Activated B cell treated with CpG ODN at 0.5 μM for 24 hours (primary cell): ENCODE measurements around the gene KCTD5. TPM values are rescaled to one million over a fixed set of nuclear protein-coding genes. Genes with fewer than 3 reads are reported as not detected.
A peak's percentile ranks its signal among the peaks of the same experiment; 100 is the strongest.
"Not testable (repeated sequence)": the region's sequence is repeated elsewhere in the genome, so short reads cannot be mapped to it uniquely, and the experiment has no call there.

Source experiments
- ATAC-seq: fragments of 200-7000 bp; cut with Tn5 transposase; one replicate; pipeline ENCODE4 v1.10.0; 2021; ENCODE audit warnings: low read depth, mild to moderate bottlenecking, moderate library complexity
- CTCF ChIA-PET: fragments of 350-600 bp; sonication (Branson Sonifier 250); formaldehyde crosslinking; loops from one replicate; lab custom pipeline; 2021; ENCODE audit warnings: antibody characterized with exemption; lab: Charles Lee
- POLR2A ChIA-PET: fragments of 350-600 bp; sonication (Branson Sonifier 250); formaldehyde crosslinking; loops from one replicate; lab custom pipeline; 2021; ENCODE audit warnings: antibody characterized with exemption; lab: Charles Lee
- DNase-seq: peaks from one replicate; pipeline ENCODE4 v3.0.0; 2022
- H3K27ac Mint-ChIP-seq: one replicate; pipeline ENCODE4 v1.8.0; 2020; ENCODE audit warnings: mixed read lengths
- H3K27me3 Mint-ChIP-seq: one replicate; pipeline ENCODE4 v1.8.0; 2021; ENCODE audit warnings: mixed read lengths
- H3K36me3 Mint-ChIP-seq: one replicate; pipeline ENCODE4 v1.8.0; 2021; ENCODE audit warnings: low read depth, mixed read lengths
- H3K4me1 Mint-ChIP-seq: one replicate; pipeline ENCODE4 v1.8.0; 2021; ENCODE audit warnings: mixed read lengths
- H3K4me3 Mint-ChIP-seq: one replicate; pipeline ENCODE4 v1.8.0; 2020; ENCODE audit warnings: mild to moderate bottlenecking, mixed read lengths
- H3K9me3 Mint-ChIP-seq: one replicate; pipeline ENCODE4 v1.8.0; 2020; ENCODE audit warnings: mixed read lengths
- intact Hi-C: fragments of 100-400 bp; cut with micrococcal nuclease; formaldehyde crosslinking; loops from one replicate; pipeline ENCODE4 v1.15.1; 2024
- total RNA-seq: library from RNA; stranded (reverse); gene quantifications from 2 replicates; pipeline ENCODE4 v1.2.3, GENCODE V29; 2022
- TF ChIP-seq, protein P1 (sequence below): fragments of 200-600 bp; IDR thresholded peaks from one replicate; pipeline ENCODE4 v1.8.0; 2022; ENCODE audit warnings: antibody characterized with exemption, mild to moderate bottlenecking

Gene KCTD5
- total RNA-seq = 30.3 and 31.4 TPM in 2 replicates

- Mint-ChIP-seq H3K4me3 (peak within 1 kb of the TSS; percentile 96), H3K9me3 (no peaks in the 10 kb centered on the region), H3K27ac (peak within 1 kb of the TSS; percentile 92), H3K4me1 (peaks cover 31% of the 10 kb centered on the region), H3K36me3 (peaks cover 5% of the 10 kb centered on the region), H3K27me3 (no peaks in the 10 kb centered on the region)
- intact Hi-C loops = loop anchor here (1.0 to 5.0 kb wide), 4 partner anchors 9 to 675 kb away; partner anchors contain the start of genes SRRM2 and ZNF598
- TF ChIP-seq, protein P1, sequence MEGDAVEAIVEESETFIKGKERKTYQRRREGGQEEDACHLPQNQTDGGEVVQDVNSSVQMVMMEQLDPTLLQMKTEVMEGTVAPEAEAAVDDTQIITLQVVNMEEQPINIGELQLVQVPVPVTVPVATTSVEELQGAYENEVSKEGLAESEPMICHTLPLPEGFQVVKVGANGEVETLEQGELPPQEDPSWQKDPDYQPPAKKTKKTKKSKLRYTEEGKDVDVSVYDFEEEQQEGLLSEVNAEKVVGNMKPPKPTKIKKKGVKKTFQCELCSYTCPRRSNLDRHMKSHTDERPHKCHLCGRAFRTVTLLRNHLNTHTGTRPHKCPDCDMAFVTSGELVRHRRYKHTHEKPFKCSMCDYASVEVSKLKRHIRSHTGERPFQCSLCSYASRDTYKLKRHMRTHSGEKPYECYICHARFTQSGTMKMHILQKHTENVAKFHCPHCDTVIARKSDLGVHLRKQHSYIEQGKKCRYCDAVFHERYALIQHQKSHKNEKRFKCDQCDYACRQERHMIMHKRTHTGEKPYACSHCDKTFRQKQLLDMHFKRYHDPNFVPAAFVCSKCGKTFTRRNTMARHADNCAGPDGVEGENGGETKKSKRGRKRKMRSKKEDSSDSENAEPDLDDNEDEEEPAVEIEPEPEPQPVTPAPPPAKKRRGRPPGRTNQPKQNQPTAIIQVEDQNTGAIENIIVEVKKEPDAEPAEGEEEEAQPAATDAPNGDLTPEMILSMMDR = no peak
- DNase-seq (peak; percentile 93), ATAC-seq (peak; percentile 85)
- ChIA-PET POLR2A (interaction anchor here (0.5 to 2.1 kb wide), 17 partner anchors 9 to 1670 kb away, joined by 3 to 46 read pairs (median 4); partner anchors contain the start of genes FLYWCH1, FLYWCH2, PKMYT1 and PRSS27), CTCF (interaction anchor here (0.8 kb wide), 1 partner anchor 186 kb away, joined by 3 read pairs; no protein-coding TSS in a partner anchor)
These were observed at the start of gene KCTD5 for GRCh38 chr16:2682209-2683021. TSS of gene KCTD5 (plus strand) at chr16:2682523. CDS start at chr16:2682549, 26 bp downstream.

GRCh38 chr16:2639071-2639721 lies 43.1 kb upstream of the KCTD5 start:
- H3K4me3 Mint-ChIP-seq, H3K36me3 Mint-ChIP-seq, H3K9me3 Mint-ChIP-seq, DNase-seq, H3K27ac Mint-ChIP-seq, intact Hi-C loops, POLR2A ChIA-PET, H3K4me1 Mint-ChIP-seq, H3K27me3 Mint-ChIP-seq, CTCF ChIA-PET: not testable (repeated sequence)
- ATAC-seq = peak; percentile 83

DNA sequence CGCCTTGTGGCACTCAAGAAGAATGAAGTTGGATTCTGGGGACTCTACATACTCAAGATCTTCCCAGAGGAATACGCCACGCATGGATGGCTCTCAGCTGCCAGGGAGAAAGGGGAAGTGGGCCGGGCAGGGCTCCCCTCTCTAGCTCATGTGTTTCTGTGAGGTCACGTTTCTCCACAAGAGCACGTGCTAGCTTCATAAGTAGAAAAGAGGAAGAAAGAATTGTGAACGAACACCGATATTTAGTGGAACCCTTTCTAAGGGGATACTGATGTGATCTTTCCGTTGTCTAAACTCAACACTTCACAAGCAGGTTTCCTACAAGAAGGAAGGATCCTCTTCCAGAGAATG lies 42.6 kb upstream of the KCTD5 start:
- DNase-seq (peak; percentile 38), ATAC-seq (peak; percentile 70)
- POLR2A ChIA-PET, H3K4me3 Mint-ChIP-seq, H3K9me3 Mint-ChIP-seq, H3K27ac Mint-ChIP-seq, H3K4me1 Mint-ChIP-seq, intact Hi-C loops, CTCF ChIA-PET, H3K27me3 Mint-ChIP-seq, H3K36me3 Mint-ChIP-seq: not testable (repeated sequence)

- H3K36me3 Mint-ChIP-seq, H3K9me3 Mint-ChIP-seq, H3K4me3 Mint-ChIP-seq, ATAC-seq, POLR2A ChIA-PET, CTCF ChIA-PET, H3K4me1 Mint-ChIP-seq, H3K27ac Mint-ChIP-seq, DNase-seq, H3K27me3 Mint-ChIP-seq, intact Hi-C loops: not testable (repeated sequence)
These were observed 39.8 kb upstream of the KCTD5 start for GRCh38 chr16:2642561-2642960.

- H3K9me3 Mint-ChIP-seq, H3K27ac Mint-ChIP-seq, DNase-seq, CTCF ChIA-PET, POLR2A ChIA-PET, intact Hi-C loops, H3K27me3 Mint-ChIP-seq, H3K4me3 Mint-ChIP-seq, H3K4me1 Mint-ChIP-seq, H3K36me3 Mint-ChIP-seq: not testable (repeated sequence)
- ATAC-seq = peak; percentile 46
These were observed 37.4 kb upstream of the KCTD5 start for GRCh38 chr16:2644754-2645453.

DNA sequence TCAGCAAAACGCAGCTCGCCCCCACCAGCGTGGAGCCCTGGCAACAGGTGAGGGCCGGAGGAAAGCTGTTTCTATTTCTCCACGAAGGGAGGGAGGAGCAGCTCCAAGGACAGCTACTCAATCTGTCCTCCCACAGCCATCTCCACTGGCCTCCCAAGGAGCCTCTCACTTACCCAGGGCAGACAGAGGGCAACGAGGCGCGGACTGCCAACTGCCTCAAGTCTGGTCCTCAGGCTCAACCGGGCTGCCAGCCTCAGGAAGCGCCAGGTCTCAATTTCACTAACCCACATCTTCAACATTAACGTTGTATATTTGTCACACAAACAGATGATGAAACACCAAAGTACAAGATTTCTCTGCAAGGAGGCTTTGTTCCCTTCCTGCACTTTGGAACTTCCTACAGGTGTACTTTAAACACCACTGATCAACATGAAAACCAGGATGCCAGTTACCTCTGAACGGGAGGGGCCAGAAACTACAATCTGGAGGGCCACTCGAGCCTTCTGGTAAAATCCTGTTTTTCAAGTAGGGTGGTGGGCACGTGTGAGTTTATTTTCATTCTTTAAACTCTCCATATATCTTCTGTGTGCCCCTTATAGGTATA lies 31.0 kb upstream of the KCTD5 start:
- H3K27me3 Mint-ChIP-seq, CTCF ChIA-PET, ATAC-seq, intact Hi-C loops, H3K27ac Mint-ChIP-seq, H3K4me1 Mint-ChIP-seq, H3K4me3 Mint-ChIP-seq, H3K36me3 Mint-ChIP-seq, H3K9me3 Mint-ChIP-seq, POLR2A ChIA-PET, DNase-seq: not testable (repeated sequence)

DNA sequence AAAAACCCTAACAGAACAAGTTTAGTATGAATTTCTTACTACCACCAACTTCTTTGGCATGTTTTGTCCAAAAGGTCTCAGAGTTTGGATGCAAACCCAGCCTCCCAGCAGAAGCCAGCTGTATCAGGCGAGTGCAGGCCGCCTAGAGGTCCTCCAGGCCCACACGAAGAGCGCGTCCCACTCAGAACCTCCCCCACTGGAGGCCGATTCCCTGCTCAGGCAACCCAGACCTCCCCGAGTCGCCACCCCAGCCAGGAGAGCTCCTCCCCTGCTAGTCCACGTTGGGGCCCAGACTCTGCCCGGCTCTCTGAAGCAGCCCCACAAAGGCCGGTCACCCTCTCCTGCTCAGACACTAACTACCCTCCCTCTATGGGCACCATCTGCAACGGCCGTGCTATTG lies 28.4 kb upstream of the KCTD5 start:
- ATAC-seq, H3K9me3 Mint-ChIP-seq, H3K4me3 Mint-ChIP-seq, H3K27me3 Mint-ChIP-seq, H3K4me1 Mint-ChIP-seq, H3K27ac Mint-ChIP-seq, intact Hi-C loops, H3K36me3 Mint-ChIP-seq, DNase-seq, POLR2A ChIA-PET, CTCF ChIA-PET: not testable (repeated sequence)

GRCh38 chr16:2654949-2655348 lies 27.4 kb upstream of the KCTD5 start:
- CTCF ChIA-PET, H3K27ac Mint-ChIP-seq, DNase-seq, H3K36me3 Mint-ChIP-seq, intact Hi-C loops, ATAC-seq, H3K4me3 Mint-ChIP-seq, H3K27me3 Mint-ChIP-seq, H3K9me3 Mint-ChIP-seq, H3K4me1 Mint-ChIP-seq, POLR2A ChIA-PET: not testable (repeated sequence)
